GM12801 (cell line): ENCODE results near the gene ARSK.

Experiments used
- CTCF ChIP-seq: IDR thresholded peaks from one replicate; pipeline ENCODE4 v1.5.1; 2011; ENCODE audit warnings: control low read depth; ENCODE audit not compliant: insufficient read length; ENCODE audit errors: extremely low read depth

Gene ARSK

DNA sequence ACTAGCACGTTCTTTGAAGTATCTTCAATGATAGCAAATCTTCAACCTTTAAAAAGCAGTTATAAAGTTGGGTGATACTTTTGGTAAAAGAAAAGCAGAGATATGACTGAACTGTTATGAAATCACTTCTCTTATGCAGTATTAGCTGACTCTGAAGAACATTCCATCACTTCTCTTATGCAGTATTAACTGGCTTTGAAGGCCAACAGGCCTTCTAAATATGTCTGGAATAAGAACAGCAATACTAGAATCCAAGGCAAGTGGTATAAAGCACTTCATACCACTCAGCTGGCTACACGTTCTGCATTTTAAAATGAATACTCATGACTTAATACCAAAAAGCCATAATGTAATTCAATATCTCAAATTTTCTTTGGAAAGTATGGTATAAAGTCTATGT is 17.4 kb upstream of the ARSK start:
- no peak for TF ChIP-seq CTCF

DNA sequence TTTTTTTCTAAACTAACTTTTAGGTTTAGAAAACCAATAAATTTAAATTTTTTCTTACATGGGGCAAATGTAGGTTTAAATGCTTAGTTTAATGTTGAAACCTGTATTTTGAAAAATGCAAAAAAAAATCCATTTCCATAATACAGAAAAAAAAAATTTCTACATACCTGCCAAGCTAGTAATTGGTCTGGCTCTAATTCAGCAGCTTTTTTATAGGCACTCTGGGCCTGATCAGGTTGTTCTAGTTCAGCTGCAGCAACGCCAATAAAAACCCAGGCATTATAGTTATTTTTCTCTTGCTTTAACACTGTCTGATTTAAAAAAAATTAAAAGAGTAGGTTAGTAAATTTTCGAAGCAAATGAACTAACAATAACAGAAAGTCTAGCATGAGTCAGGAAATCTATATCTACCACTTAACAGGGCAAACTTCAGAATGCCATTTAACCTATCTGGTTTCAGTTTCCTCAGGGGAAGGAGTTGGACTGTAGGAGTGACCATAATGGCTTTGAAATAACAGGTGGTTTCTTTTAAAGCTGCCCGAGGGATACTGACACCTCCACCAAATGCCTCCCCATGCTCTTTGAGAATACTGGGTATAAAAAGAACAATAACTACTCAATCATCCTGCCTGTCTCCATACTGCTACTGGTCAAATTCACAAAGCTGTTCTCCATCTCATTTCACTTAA is 11.7 kb upstream of the ARSK start:
- no peak for TF ChIP-seq CTCF

DNA sequence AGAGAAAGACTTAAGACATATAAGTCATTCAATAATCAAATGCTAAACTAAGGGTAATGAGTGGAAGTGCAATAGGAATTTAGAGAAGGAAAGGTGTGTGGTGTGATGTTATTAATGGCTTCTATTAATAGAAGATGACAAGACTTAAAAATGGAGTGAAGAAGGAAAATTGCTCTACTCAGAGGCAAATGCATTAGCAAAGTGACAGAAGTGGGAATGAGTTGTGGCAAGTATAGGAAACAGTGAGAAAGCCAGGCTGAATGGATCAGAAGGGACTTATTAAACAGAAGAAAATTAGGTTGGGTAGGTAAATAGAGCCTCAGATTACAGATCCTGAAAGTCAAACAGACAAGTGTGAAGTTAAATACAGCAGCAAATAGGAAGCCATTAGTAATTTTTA is 5.9 kb upstream of the ARSK start:
- no peak for TF ChIP-seq CTCF

GRCh38 chr5:95554331-95554646 is 612 bp upstream of the ARSK start:
- TF ChIP-seq CTCF, result no peak

- TF ChIP-seq CTCF, result no peak
Measured at GRCh38 chr5:95555553-95555952, 652 bp downstream of the ARSK start.

DNA sequence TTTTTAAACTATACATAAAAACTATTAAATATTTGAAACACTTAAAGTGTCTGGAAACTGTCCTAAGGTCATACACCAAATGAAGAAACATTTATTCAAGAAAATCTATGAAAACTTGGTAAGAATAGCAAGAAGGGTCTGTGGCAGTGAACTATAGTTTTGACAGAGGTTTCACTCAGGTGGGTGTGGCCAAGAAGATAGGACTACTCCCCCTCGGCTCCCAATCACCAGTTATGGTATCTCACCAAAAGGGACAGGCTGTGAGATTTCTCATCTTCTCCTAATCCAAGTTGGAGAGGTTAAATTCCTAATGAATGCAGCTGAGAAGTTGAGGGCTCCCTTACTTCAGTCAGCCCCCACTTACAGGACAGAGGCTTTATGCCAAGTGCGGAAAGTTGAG is 2.9 kb downstream of the ARSK start:
- no peak for TF ChIP-seq CTCF

DNA sequence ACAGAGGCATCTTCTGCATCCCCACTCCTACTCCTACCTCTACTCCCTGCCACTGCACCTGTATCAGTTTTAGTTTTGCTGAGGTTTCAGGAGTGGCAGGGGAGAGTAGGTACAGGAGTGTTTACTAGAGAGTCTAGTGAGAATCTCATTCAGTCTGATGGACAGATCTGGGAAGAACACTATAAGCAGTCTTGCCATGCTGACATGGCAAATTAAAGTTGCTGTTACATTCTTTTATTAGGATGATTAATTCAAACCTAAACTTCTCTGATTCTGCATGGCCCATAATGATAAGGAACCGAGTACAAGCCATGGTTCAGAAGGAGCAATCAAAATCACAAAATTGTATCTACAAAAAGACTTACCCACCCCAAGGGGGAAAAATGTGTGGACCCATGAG is 7.4 kb downstream of the ARSK start:
- TF ChIP-seq CTCF, result no peak

DNA sequence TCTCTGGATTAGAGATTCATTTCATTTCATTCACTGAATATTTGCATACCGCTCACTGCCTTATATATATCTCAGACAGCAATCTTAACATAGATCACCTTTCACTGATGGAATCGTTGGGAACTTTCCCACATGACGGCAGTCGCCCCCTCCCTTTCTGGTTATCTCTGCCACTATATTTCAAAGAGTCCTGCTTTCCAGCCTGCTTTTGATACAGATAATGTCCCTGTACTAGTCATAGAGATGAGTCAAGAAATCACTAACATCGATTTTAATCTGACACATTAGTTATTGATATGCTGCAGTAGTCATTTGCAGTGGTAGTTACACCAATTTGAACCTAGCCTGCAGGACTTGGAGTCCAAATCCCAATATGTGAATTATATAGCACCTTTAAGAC is 8.5 kb downstream of the ARSK start:
- no peak for TF ChIP-seq CTCF
